H9 (cell line): Measurements from ENCODE around the gene PERP. TPM values are rescaled to one million over a fixed set of nuclear protein-coding genes. Genes with fewer than 3 reads are reported as not detected.
A peak's percentile ranks its signal among the peaks of the same experiment; 100 is the strongest.

ENCODE experiments used
- DNase-seq: peaks from one replicate; pipeline ENCODE4 v3.0.0-alpha.2; 2017
- H2AFZ ChIP-seq: one replicate; pipeline ENCODE4 v1.6.1; 2013; ENCODE audit warnings: mild to moderate bottlenecking, low read length, control low read depth, moderate library complexity
- H2AK5ac ChIP-seq: 2 replicates; pipeline ENCODE4 v1.6.1; 2013; ENCODE audit warnings: low read length, control low read depth, mixed read lengths; ENCODE audit not compliant: insufficient read length
- H2BK120ac ChIP-seq: one replicate; pipeline ENCODE4 v1.6.1; 2013; ENCODE audit warnings: low read depth, mild to moderate bottlenecking, low read length, control low read depth, inconsistent platforms; ENCODE audit not compliant: poor library complexity, severe bottlenecking
- H2BK12ac ChIP-seq: 2 replicates; pipeline ENCODE4 v1.6.1; 2013; ENCODE audit warnings: low read length, control low read depth, mixed read lengths, low read depth; ENCODE audit not compliant: insufficient read length
- H2BK15ac ChIP-seq: 2 replicates; pipeline ENCODE4 v1.6.1; 2013; ENCODE audit warnings: low read depth, low read length, control low read depth
- H2BK20ac ChIP-seq: one replicate; pipeline ENCODE4 v1.6.1; 2013; ENCODE audit warnings: low read depth, mild to moderate bottlenecking, low read length, control low read depth, inconsistent platforms; ENCODE audit not compliant: poor library complexity, severe bottlenecking
- H2BK5ac ChIP-seq: 2 replicates; pipeline ENCODE4 v1.6.1; 2013; ENCODE audit warnings: low read length, control low read depth, mixed read lengths; ENCODE audit not compliant: insufficient read length
- H3K14ac ChIP-seq: 2 replicates; pipeline ENCODE4 v1.6.1; 2013; ENCODE audit warnings: low read length, control low read depth; ENCODE audit not compliant: insufficient read depth
- H3K18ac ChIP-seq: 2 replicates; pipeline ENCODE4 v1.6.1; 2013; ENCODE audit warnings: low read depth, mild to moderate bottlenecking, mixed read lengths, low read length, control low read depth; ENCODE audit not compliant: insufficient read length
- H3K23ac ChIP-seq: 2 replicates; pipeline ENCODE4 v1.6.1; 2013; ENCODE audit warnings: low read length, control low read depth, mixed read lengths, low read depth; ENCODE audit not compliant: insufficient read length
- H3K23me2 ChIP-seq: 2 replicates; pipeline ENCODE4 v1.6.1; 2013; ENCODE audit warnings: low read depth, mild to moderate bottlenecking, mixed read lengths, low read length, control low read depth; ENCODE audit not compliant: insufficient read length, poor library complexity, severe bottlenecking
- H3K27ac ChIP-seq: 2 replicates; pipeline ENCODE4 v1.5.1; 2013; ENCODE audit warnings: low read length, control low read depth, mixed read lengths, low read depth; ENCODE audit not compliant: insufficient read length
- H3K27me3 ChIP-seq: 2 replicates; pipeline ENCODE4 v1.6.1; 2013; ENCODE audit warnings: low read length, control low read depth, inconsistent platforms; ENCODE audit not compliant: insufficient read depth
- H3K4ac ChIP-seq: 2 replicates; pipeline ENCODE4 v1.6.1; 2013; ENCODE audit warnings: low read depth, mild to moderate bottlenecking, control low read depth, inconsistent platforms, low read length, moderate library complexity
- H3K4me1 ChIP-seq: 2 replicates; pipeline ENCODE4 v1.6.1; 2013; ENCODE audit warnings: low read length, control low read depth, inconsistent platforms; ENCODE audit not compliant: insufficient read depth
- H3K4me2 ChIP-seq: 2 replicates; pipeline ENCODE4 v1.6.1; 2013; ENCODE audit warnings: low read length, control low read depth, mixed read lengths; ENCODE audit not compliant: insufficient read length, insufficient read depth
- H3K56ac ChIP-seq: 2 replicates; pipeline ENCODE4 v1.6.1; 2013; ENCODE audit warnings: low read depth, mild to moderate bottlenecking, mixed read lengths, low read length, control low read depth; ENCODE audit not compliant: insufficient read length
- H3K79me1 ChIP-seq: 2 replicates; pipeline ENCODE4 v1.6.1; 2013; ENCODE audit warnings: low read depth, mild to moderate bottlenecking, moderate library complexity, low read length, control low read depth, inconsistent platforms; ENCODE audit not compliant: insufficient read depth, poor library complexity, severe bottlenecking
- H3K79me2 ChIP-seq: 2 replicates; pipeline ENCODE4 v1.6.1; 2013; ENCODE audit warnings: low read length, control low read depth, inconsistent platforms; ENCODE audit not compliant: insufficient read depth
- H3K9ac ChIP-seq: 2 replicates; pipeline ENCODE4 v1.6.1; 2013; ENCODE audit warnings: low read length, control low read depth, mixed read lengths; ENCODE audit not compliant: insufficient read length; ENCODE audit errors: extremely low read depth
- H3K9me3 ChIP-seq: one replicate; pipeline ENCODE4 v1.6.1; 2013; ENCODE audit warnings: low read depth, low read length, inconsistent platforms; ENCODE audit not compliant: control insufficient read depth
- H3T11ph ChIP-seq: one replicate; pipeline ENCODE4 v1.6.1; 2013; ENCODE audit warnings: mild to moderate bottlenecking, low read length, control low read depth, inconsistent platforms
- H4K20me1 ChIP-seq: one replicate; pipeline ENCODE4 v1.6.1; 2013; ENCODE audit not compliant: control insufficient read depth, insufficient read length, insufficient read depth
- H4K5ac ChIP-seq: 2 replicates; pipeline ENCODE4 v1.6.1; 2013; ENCODE audit warnings: low read depth, mild to moderate bottlenecking, mixed read lengths, low read length, control low read depth; ENCODE audit not compliant: insufficient read length
- H4K8ac ChIP-seq: replicated peaks from 2 replicates; pipeline ENCODE4 v1.6.1; 2013; ENCODE audit warnings: low read length, control low read depth, mixed read lengths, low read depth; ENCODE audit not compliant: insufficient read length
- H4K91ac ChIP-seq: 2 replicates; pipeline ENCODE4 v1.6.1; 2013; ENCODE audit warnings: low read depth, mild to moderate bottlenecking, moderate library complexity, mixed read lengths, low read length, control low read depth; ENCODE audit not compliant: insufficient read length
- H3K27ac Mint-ChIP-seq, 3 experiments: 2 replicates in 2 of 3; 3 replicates in 1 of 3; pipeline ENCODE4 v1.8.0; 2020 to 2021; ENCODE audit warnings: mixed read lengths in 3 of 3, mild to moderate bottlenecking in 1 of 3, moderate library complexity in 1 of 3
- H3K27me3 Mint-ChIP-seq: 2 replicates; pipeline ENCODE4 v1.8.0; 2021; ENCODE audit warnings: low read depth, mild to moderate bottlenecking, moderate library complexity, mixed read lengths
- H3K36me3 Mint-ChIP-seq, 3 experiments: 2 replicates in 2 of 3; 3 replicates in 1 of 3; pipeline ENCODE4 v1.8.0; 2020 to 2021; ENCODE audit warnings: low read depth in 3 of 3, mixed read lengths in 3 of 3; ENCODE audit not compliant: insufficient read depth in 1 of 3
- H3K4me1 Mint-ChIP-seq, 2 experiments: 2 replicates each; pipeline ENCODE4 v1.8.0; 2020; ENCODE audit warnings: mixed read lengths in 2 of 2
- H3K4me3 Mint-ChIP-seq, 2 experiments: 2 replicates in 1 of 2; 3 replicates in 1 of 2; pipeline ENCODE4 v1.8.0; 2020 to 2021; ENCODE audit warnings: mild to moderate bottlenecking in 2 of 2, mixed read lengths in 2 of 2, moderate library complexity in 1 of 2
- H3K9me3 Mint-ChIP-seq, 2 experiments: 2 replicates in 1 of 2; 3 replicates in 1 of 2; pipeline ENCODE4 v1.8.0; 2020; ENCODE audit warnings: mild to moderate bottlenecking in 2 of 2, mixed read lengths in 2 of 2, moderate library complexity in 1 of 2
- WGBS: extraction: QIAGEN DNeasy Blood & Tissue Kit; methylation state at CpG from one replicate; pipeline ENCODE4 v1.1.7; 2013; ENCODE audit warnings: missing lambda C conversion rate, low lambda C conversion rate, mixed read lengths; ENCODE audit not compliant: insufficient read length; ENCODE audit errors: extremely low coverage; 5-methylcytosine and 5-hydroxymethylcytosine counted together
- total RNA-seq: library from RNA; stranded (reverse); gene quantifications from 2 replicates; pipeline ENCODE4 v1.2.1, GENCODE V29; 2021
- TF ChIP-seq, protein P1 (sequence below): fragments of 200-600 bp; sonication (generic); conservative IDR thresholded peaks from 3 replicates; pipeline ENCODE4 v1.8.0; 2021; ENCODE audit warnings: antibody characterized with exemption, mild to moderate bottlenecking

Gene PERP
- total RNA-seq, 1 experiment from 2014 or later: 28.7 TPM

DNA sequence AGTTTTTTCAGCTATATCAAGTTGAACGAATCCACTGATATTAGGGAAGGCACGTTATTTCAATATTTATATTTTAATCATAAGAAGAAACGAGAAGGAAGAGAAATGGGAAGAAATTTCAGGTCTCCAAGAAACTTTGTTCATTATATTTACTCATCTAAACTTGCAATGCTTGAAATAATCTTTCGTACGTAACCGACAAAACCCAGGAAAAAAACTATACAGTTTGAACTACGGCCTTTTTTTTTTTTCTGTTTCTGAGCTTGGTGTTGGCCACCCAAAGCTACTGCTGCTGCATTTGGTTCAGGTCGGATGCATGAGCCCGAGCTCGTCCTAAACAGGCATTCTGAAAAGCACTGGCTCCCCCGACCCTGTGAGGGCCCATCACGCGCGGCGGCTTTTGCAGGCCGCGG lies 548 bp downstream of the PERP start:
- H3K27me3 ChIP-seq: peaks cover 2% of the 10 kb centered on the region; the same call in 1 of the 2 replicates
- no peak overlapping the region for H2BK12ac ChIP-seq
- H3K9ac ChIP-seq: peak overlapping the region; percentile 45
- Mint-ChIP-seq H3K4me3 (peak overlapping the region; percentile 92 to 93), H3K4me1 (peaks cover 22 to 35% of the 10 kb centered on the region in 2 experiments), H3K27ac (peak overlapping the region; percentile 51 to 96 (median 94); a peak in 3 of 7 replicates), H3K9me3 (no peaks in the 10 kb centered on the region; a peak in 1 of 5 replicates), H3K27me3 (peaks cover 14% of the 10 kb centered on the region), H3K36me3 (peaks cover 0 to 8% (median 0%) of the 10 kb centered on the region in 3 experiments; a peak in 3 of 7 replicates)
- H2BK20ac ChIP-seq: no peak overlapping the region
- H2BK5ac ChIP-seq: no peak overlapping the region
- H3K79me1 ChIP-seq: peaks cover 2% of the 10 kb centered on the region
- peak overlapping the region; percentile 55; the same call in 1 of the 2 replicates for H3K14ac ChIP-seq
- H3K4me2 ChIP-seq: peak overlapping the region; percentile 98
- no peak overlapping the region for H2BK15ac ChIP-seq
- H4K5ac ChIP-seq: no peak overlapping the region
- H2AFZ ChIP-seq: no peak overlapping the region
- H2BK120ac ChIP-seq: no peak overlapping the region
- peaks cover 16% of the 10 kb centered on the region for H3K23me2 ChIP-seq
- WGBS: no CpG with 5 or more reads among the region's 17 CpGs
- H4K91ac ChIP-seq: no peak overlapping the region
- DNase-seq: no peak
- TF ChIP-seq, protein P1, sequence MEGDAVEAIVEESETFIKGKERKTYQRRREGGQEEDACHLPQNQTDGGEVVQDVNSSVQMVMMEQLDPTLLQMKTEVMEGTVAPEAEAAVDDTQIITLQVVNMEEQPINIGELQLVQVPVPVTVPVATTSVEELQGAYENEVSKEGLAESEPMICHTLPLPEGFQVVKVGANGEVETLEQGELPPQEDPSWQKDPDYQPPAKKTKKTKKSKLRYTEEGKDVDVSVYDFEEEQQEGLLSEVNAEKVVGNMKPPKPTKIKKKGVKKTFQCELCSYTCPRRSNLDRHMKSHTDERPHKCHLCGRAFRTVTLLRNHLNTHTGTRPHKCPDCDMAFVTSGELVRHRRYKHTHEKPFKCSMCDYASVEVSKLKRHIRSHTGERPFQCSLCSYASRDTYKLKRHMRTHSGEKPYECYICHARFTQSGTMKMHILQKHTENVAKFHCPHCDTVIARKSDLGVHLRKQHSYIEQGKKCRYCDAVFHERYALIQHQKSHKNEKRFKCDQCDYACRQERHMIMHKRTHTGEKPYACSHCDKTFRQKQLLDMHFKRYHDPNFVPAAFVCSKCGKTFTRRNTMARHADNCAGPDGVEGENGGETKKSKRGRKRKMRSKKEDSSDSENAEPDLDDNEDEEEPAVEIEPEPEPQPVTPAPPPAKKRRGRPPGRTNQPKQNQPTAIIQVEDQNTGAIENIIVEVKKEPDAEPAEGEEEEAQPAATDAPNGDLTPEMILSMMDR: no peak
- H2AK5ac ChIP-seq: no peak overlapping the region
- H3K18ac ChIP-seq: no peak overlapping the region
- H3K56ac ChIP-seq: no peak overlapping the region
- H3K4ac ChIP-seq: no peak overlapping the region
- peaks cover 4% of the 10 kb centered on the region; the same call in 1 of the 2 replicates for H3K79me2 ChIP-seq
- no peaks in the 10 kb centered on the region for H4K20me1 ChIP-seq
- H3K23ac ChIP-seq: no peak overlapping the region
- H3T11ph ChIP-seq: no peak overlapping the region
- H4K8ac ChIP-seq: no peak overlapping the region
- no peaks in the 10 kb centered on the region for H3K9me3 ChIP-seq
- peaks cover 2% of the 10 kb centered on the region; the same call in 1 of the 2 replicates for H3K4me1 ChIP-seq
- no peak overlapping the region for H3K27ac ChIP-seq
